Suprapubic skin (tissue), 4 donors: Measurements from ENCODE around the gene ADAMTS10. TPM values are rescaled to one million over a fixed set of nuclear protein-coding genes. Genes with fewer than 3 reads are reported as not detected.

ENCODE experiments used
- DNase-seq, 2 donors: peaks; one replicate each; pipeline ENCODE4 v3.0.0-alpha.2; 2019; ENCODE audit warnings: low spot score in 2 of 2
- H3K27ac ChIP-seq: fragments of 200-600 bp; sonication (generic); one replicate; pipeline ENCODE4 v1.5.1; 2019
- H3K27me3 ChIP-seq: fragments of 200-600 bp; sonication (generic); one replicate; pipeline ENCODE4 v1.5.1; 2019
- H3K36me3 ChIP-seq: fragments of 200-600 bp; sonication (generic); one replicate; pipeline ENCODE4 v1.5.1; 2019
- H3K4me1 ChIP-seq: fragments of 200-600 bp; sonication (generic); one replicate; pipeline ENCODE4 v1.5.1; 2019
- H3K4me3 ChIP-seq: fragments of 200-600 bp; sonication (generic); one replicate; pipeline ENCODE4 v1.5.1; 2019; ENCODE audit warnings: mild to moderate bottlenecking
- H3K9me3 ChIP-seq: fragments of 200-600 bp; sonication (generic); one replicate; pipeline ENCODE4 v1.5.1; 2019
- EP300 ChIP-seq: sonication (generic); formaldehyde crosslinking; IDR thresholded peaks from one replicate; pipeline ENCODE4 v1.6.1; 2017; ENCODE audit warnings: antibody characterized with exemption
- POLR2A ChIP-seq, 2 donors: fragments of 450-650 bp; IDR thresholded peaks; one replicate each; pipeline ENCODE4 v1.6.1; 2017; ENCODE audit warnings: antibody characterized with exemption in 2 of 2, mild to moderate bottlenecking in 2 of 2, moderate library complexity in 2 of 2
- POLR2AphosphoS5 ChIP-seq, 3 donors: sonication (generic); formaldehyde crosslinking; IDR thresholded peaks; one replicate each; pipeline ENCODE4 v1.6.1; 2017; ENCODE audit warnings: antibody characterized with exemption in 3 of 3
- WGBS: methylation state at CpG from one replicate; pipeline ENCODE4 v1.1.5; 2018; 5-methylcytosine and 5-hydroxymethylcytosine counted together
- total RNA-seq, 4 donors: library from RNA; depleted of rRNA; stranded (reverse); fragments of >200 nt; gene quantifications; one replicate each; pipeline ENCODE4 v1.1.0, GENCODE V29; 2016
- TF ChIP-seq, protein P1 (sequence below), 2 donors: fragments of 200-600 bp in 1 of 2; fragments of 450-650 bp in 1 of 2; sonication (generic) in 1 of 2; IDR thresholded peaks; one replicate each; pipeline ENCODE4 v1.5.1; 2016 to 2019; ENCODE audit warnings: antibody characterized with exemption in 2 of 2, mild to moderate bottlenecking in 1 of 2, moderate library complexity in 1 of 2

ADAMTS10 gene
- total RNA-seq, 4 donors from 2014 or later: 1.8 to 39.6 (median 6.2) TPM

DNA sequence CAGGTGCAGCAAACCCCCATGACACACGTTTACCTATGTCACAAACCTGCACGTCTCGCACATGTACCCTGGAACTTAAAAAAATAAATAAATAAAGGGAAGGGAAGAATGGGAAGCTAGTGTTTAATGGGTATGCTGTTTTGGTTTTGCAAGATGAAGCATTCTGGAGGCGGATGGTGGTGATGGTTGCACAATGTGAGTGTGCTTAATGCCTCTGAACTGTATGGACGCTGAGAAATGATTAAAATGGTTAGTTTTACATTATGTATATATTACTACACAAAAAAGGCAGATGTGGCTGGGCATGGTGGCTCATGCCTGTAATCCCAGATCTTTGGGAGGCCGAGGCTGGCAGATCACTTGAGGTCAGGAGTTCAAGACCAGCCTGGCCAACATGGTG lies 37.7 kb upstream of the ADAMTS10 start:
- no peak for DNase-seq
- Histone ChIP-seq H3K4me1 (no peaks in the 10 kb centered on the region), H3K27ac (no peak overlapping the region), H3K36me3 (no peaks in the 10 kb centered on the region), H3K9me3 (no peaks in the 10 kb centered on the region), H3K27me3 (peaks cover 11% of the 10 kb centered on the region), H3K4me3 (no peak overlapping the region)
- TF ChIP-seq, protein P1, sequence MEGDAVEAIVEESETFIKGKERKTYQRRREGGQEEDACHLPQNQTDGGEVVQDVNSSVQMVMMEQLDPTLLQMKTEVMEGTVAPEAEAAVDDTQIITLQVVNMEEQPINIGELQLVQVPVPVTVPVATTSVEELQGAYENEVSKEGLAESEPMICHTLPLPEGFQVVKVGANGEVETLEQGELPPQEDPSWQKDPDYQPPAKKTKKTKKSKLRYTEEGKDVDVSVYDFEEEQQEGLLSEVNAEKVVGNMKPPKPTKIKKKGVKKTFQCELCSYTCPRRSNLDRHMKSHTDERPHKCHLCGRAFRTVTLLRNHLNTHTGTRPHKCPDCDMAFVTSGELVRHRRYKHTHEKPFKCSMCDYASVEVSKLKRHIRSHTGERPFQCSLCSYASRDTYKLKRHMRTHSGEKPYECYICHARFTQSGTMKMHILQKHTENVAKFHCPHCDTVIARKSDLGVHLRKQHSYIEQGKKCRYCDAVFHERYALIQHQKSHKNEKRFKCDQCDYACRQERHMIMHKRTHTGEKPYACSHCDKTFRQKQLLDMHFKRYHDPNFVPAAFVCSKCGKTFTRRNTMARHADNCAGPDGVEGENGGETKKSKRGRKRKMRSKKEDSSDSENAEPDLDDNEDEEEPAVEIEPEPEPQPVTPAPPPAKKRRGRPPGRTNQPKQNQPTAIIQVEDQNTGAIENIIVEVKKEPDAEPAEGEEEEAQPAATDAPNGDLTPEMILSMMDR (IDR thresholded peaks at IDR 0.05): no peak
- no peak for TF ChIP-seq POLR2A (IDR thresholded peaks at IDR 0.05)
- TF ChIP-seq EP300: no peak
- no peak for TF ChIP-seq POLR2AphosphoS5 (IDR thresholded peaks at IDR 0.05)
- WGBS: 78% methylated on average over 6 of the region's 6 CpGs

DNA sequence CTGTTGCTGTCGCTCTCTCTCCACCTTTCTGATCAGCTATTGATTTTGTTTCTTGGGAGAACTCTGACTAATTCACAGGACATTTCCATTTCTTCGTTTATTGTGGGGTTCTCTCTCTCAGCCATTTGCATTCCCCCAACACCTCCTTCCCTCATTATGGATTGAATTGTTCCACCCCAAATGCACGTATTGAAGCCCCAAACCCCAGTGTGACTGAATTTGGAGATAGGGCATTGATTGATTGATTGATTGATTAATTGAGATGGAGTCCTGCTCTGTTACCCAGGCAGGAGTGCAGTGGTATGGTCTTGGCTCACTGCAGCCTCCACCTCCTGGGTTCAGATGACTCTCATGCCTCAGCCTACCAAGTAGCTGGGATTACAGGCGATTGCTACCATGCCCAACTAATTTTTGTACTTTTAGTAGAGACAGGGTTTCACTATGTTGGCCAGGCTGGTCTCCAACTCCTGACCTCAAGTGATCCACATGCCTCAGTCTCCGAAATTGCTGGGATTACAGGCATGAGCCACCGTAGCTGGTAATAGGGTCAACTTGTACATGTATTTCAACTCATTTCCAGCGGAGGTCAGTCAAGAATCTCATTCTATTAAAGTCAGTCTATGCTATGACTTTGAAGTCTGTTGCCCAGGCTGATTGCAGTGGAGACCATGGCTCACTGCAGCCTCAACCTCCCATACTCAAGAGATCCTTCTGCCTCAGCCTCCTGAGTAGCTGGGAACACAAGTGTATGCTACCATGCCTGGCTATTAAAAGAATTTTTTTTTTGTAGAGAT lies 33.5 kb upstream of the ADAMTS10 start:
- 74% methylated on average over 7 of the region's 7 CpGs for WGBS
- TF ChIP-seq EP300 (no peak), POLR2A (IDR thresholded peaks at IDR 0.05) (no peak), POLR2AphosphoS5 (IDR thresholded peaks at IDR 0.05) (no peak)
- TF ChIP-seq, protein P1 (IDR thresholded peaks at IDR 0.05): no peak
- DNase-seq: no peak
- Histone ChIP-seq H3K27ac (no peak overlapping the region), H3K36me3 (no peaks in the 10 kb centered on the region), H3K27me3 (peaks cover 8% of the 10 kb centered on the region), H3K4me1 (peaks cover 10% of the 10 kb centered on the region), H3K9me3 (peaks cover 4% of the 10 kb centered on the region), H3K4me3 (no peak overlapping the region)

DNA sequence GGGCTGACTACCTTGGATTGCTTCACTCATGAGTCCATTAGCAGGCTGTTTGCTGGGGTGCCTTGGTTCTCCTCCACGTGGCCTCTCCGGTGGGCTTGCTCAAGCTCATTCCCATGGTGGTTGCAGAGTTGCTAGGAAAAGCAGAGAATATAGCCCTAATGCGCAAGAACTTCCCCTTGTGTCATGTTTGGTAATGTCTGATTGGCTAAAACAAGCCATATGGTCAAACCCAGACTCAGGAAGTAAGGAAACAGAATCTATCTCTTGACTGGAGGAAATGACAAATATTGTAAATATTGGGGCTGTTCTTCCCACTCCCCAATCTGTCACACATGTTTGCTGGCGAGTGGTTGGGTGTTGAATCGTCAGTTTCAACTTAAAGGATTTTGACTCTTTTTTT lies 32.0 kb upstream of the ADAMTS10 start:
- peaks cover 4% of the 10 kb centered on the region for H3K9me3 ChIP-seq
- 77% methylated on average over 5 of the region's 5 CpGs for WGBS

DNA sequence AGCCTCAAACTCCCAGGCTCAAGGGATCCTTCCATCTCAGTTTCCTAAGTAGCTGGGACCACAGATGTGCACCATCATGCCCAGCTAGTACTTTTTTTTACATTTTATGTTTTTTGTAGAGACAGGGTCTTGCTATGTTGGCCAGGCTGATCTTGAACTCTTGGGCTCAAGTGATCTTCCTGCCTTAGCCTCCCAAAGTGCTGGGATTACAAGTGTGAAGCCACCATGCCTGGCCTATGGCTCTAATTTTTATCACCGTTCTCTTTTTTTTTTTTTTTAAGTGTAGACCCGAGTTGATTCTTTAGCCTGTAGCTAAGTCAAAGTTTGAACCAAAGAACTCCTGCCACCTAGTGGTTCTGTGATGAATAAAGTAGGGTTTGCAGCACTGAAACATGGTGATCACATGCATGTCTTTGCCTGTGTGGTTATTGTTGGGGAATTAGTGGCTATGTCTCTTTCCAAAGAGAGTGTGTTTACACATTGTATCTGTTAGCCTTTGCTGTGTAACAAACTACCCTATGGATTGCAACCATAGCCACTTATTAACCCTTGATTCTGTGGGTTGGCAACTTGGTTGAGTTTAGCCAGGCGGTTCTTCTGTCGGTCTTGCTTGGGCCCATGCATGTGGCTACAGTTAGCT lies 31.5 kb upstream of the ADAMTS10 start:
- H3K27me3 ChIP-seq: peaks cover 8% of the 10 kb centered on the region
- H3K27ac ChIP-seq: no peak overlapping the region
- TF ChIP-seq, protein P1 (IDR thresholded peaks at IDR 0.05): peak; percentile 34 to 41
- no peak for TF ChIP-seq EP300
- no peaks in the 10 kb centered on the region for H3K36me3 ChIP-seq
- 32% methylated on average over 3 of the region's 4 CpGs for WGBS
- no peak overlapping the region for H3K4me3 ChIP-seq
- no peak for DNase-seq
- peaks cover 10% of the 10 kb centered on the region for H3K4me1 ChIP-seq
- peaks cover 4% of the 10 kb centered on the region for H3K9me3 ChIP-seq

More for the DNA sequence above, 32.0 kb upstream of the ADAMTS10 start:
- TF ChIP-seq POLR2A (IDR thresholded peaks at IDR 0.05) (no peak), EP300 (no peak), POLR2AphosphoS5 (IDR thresholded peaks at IDR 0.05) (no peak)
- TF ChIP-seq, protein P1 (IDR thresholded peaks at IDR 0.05): no peak
- Histone ChIP-seq H3K4me3 (no peak overlapping the region), H3K27me3 (peaks cover 8% of the 10 kb centered on the region), H3K36me3 (no peaks in the 10 kb centered on the region), H3K27ac (no peak overlapping the region), H3K4me1 (peaks cover 10% of the 10 kb centered on the region)
- DNase-seq: no peak

DNA sequence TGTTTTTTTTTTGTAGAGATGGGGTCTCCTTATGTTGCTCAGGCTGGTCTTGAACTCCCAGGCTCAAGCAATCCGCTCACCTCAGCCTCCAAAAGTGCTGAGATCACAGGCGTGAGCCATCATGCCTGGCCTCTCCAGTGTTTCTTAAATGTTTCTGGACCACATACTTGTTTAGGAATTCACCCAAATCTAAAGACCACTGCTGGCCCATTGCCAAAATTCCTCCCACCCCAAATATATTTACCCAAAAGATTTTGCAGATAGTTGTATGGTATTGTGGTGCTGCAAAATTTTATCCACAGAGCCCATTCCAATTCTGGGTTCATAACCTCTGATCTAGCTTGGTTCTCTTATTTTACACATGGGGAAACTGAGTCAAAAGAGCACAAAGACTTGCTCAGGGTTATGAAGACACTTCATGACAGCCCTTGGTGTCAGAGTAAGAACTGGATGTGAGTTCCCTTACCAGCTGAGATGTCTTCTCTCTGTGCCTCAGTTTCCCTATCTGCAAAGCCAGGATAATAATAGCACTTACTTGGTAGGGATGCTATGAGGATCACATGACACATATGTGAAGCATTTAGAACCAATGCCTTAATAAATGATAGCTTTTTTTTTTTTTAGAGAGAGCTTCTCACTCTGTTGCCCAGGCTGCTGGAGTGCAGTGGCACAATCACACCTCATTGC lies 30.8 kb upstream of the ADAMTS10 start:
- no peak overlapping the region for H3K4me3 ChIP-seq
- no peaks in the 10 kb centered on the region for H3K36me3 ChIP-seq
- no peak overlapping the region for H3K27ac ChIP-seq
- TF ChIP-seq POLR2AphosphoS5 (IDR thresholded peaks at IDR 0.05) (no peak), POLR2A (IDR thresholded peaks at IDR 0.05) (no peak), EP300 (no peak)
- TF ChIP-seq, protein P1 (IDR thresholded peaks at IDR 0.05): no peak
- peaks cover 5% of the 10 kb centered on the region for H3K27me3 ChIP-seq
- peaks cover 10% of the 10 kb centered on the region for H3K4me1 ChIP-seq
- peaks cover 4% of the 10 kb centered on the region for H3K9me3 ChIP-seq
- 74% methylated on average over 2 of the region's 2 CpGs for WGBS
- DNase-seq: no peak
